HEK293 (cell line): ENCODE data around the gene ACSF2.

Experiments used
- ZFP3 ChIP-seq: fragments of 450-650 bp; formaldehyde crosslinking; IDR thresholded peaks from 2 replicates; pipeline ENCODE4 v1.5.1; 2016; ENCODE audit warnings: low read depth, missing biosample characterization, missing genetic modification characterization
- ZNF274 ChIP-seq, 2 experiments: fragments of 200-500 bp in 1 of 2; fragments of 450-650 bp in 1 of 2; sonication (Bioruptor generic) in 1 of 2; formaldehyde crosslinking in 1 of 2; IDR thresholded peaks; 2 replicates each; pipeline versions ENCODE4 v1.5.1 to v1.6.1; 2014 to 2016; ENCODE audit warnings: borderline replicate concordance in 1 of 2, inconsistent platforms in 1 of 2, low read length in 1 of 2, missing biosample characterization in 1 of 2, missing genetic modification characterization in 1 of 2

- TF ChIP-seq ZFP3 (no peak), ZNF274 (IDR thresholded peaks at IDR 0.05; ENCODE audit: low read length) (no peak), ZNF274 (tag by site-specific recombination; IDR thresholded peaks at IDR 0.05; ENCODE audit: borderline replicate concordance) (no peak)
Measured at GRCh38 chr17:50460831-50461526, 35.0 kb downstream of the ACSF2 start.
